ENCODE measurements around the gene BSDC1.

- no peak for TF ChIP-seq EZH2 (IDR thresholded peaks at IDR 0.05; ENCODE audit: low read depth, unreplicated experiment)
- TF ChIP-seq JUNB (IDR thresholded peaks at IDR 0.05; ENCODE audit: unreplicated experiment), result no peak
- no peak for TF ChIP-seq POLR2AphosphoS5 (IDR thresholded peaks at IDR 0.05; ENCODE audit: low read depth)
- no peak for TF ChIP-seq CTCF (conservative IDR thresholded peaks at IDR 0.05; ENCODE audit: low read depth in 2 of 2)
- no peak for TF ChIP-seq ZNF331 (CRISPR knock-in tag; IDR thresholded peaks at IDR 0.05; ENCODE audit: low read depth)
- no peak for TF ChIP-seq REST (IDR thresholded peaks at IDR 0.05; ENCODE audit: unreplicated experiment)
These were observed 53.0 kb downstream of the BSDC1 start for GRCh38 chr1:32341186-32341757.

Measured in GM23338 (cell line).